H7 (cell line): ENCODE measurements around the gene IWS1. TPM values are rescaled to one million over a fixed set of nuclear protein-coding genes. Genes with fewer than 3 reads are reported as not detected.
A peak's percentile ranks its signal among the peaks of the same experiment; 100 is the strongest.
"Not testable (repeated sequence)": the region's sequence is repeated elsewhere in the genome, so short reads cannot be mapped to it uniquely, and the experiment has no call there.

Experiments used
- DNase-seq: peaks from one replicate; pipeline ENCODE4 v3.0.0; 2012
- H3K27me3 ChIP-seq: 2 replicates; pipeline ENCODE4 v1.6.0; 2011; ENCODE audit warnings: mild to moderate bottlenecking, low read length; ENCODE audit not compliant: control insufficient read depth, insufficient read depth
- H3K36me3 ChIP-seq: replicated peaks from 2 replicates; pipeline ENCODE4 v1.5.1; 2011; ENCODE audit warnings: low read length; ENCODE audit not compliant: control insufficient read depth, insufficient read depth
- H3K4me3 ChIP-seq: 2 replicates; pipeline ENCODE4 v1.5.1; 2011; ENCODE audit warnings: low read depth, mild to moderate bottlenecking, control low read depth, low read length, moderate library complexity; ENCODE audit not compliant: insufficient read depth
- total RNA-seq: library from RNA; depleted of rRNA; stranded (reverse); fragments of >200 nt; shearing (Covaris generic); gene quantifications from 2 replicates; pipeline ENCODE4 v1.2.3, GENCODE V29; 2014

The IWS1 gene
- total RNA-seq, 1 experiment from 2014 or later, result 66.4 TPM

GRCh38 chr2:127527001-127527804, 914 bp upstream of the IWS1 start:
- H3K4me3 ChIP-seq, result peak overlapping the region; percentile 87
- DNase-seq, result peak; percentile 40
- peaks cover 4% of the 10 kb centered on the region for H3K36me3 ChIP-seq
- no peaks in the 10 kb centered on the region for H3K27me3 ChIP-seq

DNA sequence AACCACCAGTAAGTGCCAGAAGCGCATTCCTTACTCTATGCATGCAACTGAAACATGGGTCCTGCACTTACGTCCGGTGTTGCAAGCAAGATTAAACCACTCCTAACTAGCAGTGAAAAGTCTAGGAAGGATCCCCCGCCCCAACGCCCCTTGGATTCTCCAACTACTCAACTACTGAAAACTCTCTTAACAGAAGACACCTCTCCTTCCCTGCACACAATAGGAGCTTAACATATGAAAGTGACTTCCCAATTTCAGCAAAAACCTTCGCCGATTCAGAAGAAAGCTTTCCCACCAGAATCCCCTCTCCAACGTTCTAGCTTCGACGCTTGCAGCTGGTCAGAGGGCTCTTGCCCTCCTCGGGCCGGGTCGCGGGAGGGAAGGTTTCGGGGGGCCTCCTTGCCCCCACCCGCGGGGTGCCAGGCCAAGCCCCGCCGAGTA, 578 bp downstream of the IWS1 start:
- peak overlapping the region; percentile 87 for H3K4me3 ChIP-seq
- H3K27me3 ChIP-seq, result no peaks in the 10 kb centered on the region
- peak; percentile 53 for DNase-seq

GRCh38 chr2:127524198-127524834, 2.0 kb downstream of the IWS1 start:
- not testable (repeated sequence) for H3K27me3 ChIP-seq, H3K36me3 ChIP-seq, H3K4me3 ChIP-seq, DNase-seq

More for the DNA sequence above, 578 bp downstream of the IWS1 start:
- H3K36me3 ChIP-seq, result peaks cover 6% of the 10 kb centered on the region

- Histone ChIP-seq H3K4me3 (no peak overlapping the region), H3K36me3 (peaks cover 10% of the 10 kb centered on the region), H3K27me3 (no peaks in the 10 kb centered on the region)
- DNase-seq, result no peak
Observed at GRCh38 chr2:127523269-127523939, 2.9 kb downstream of the IWS1 start.

- DNase-seq, result no peak
- no peaks in the 10 kb centered on the region for H3K27me3 ChIP-seq
- H3K36me3 ChIP-seq, result peaks cover 13% of the 10 kb centered on the region
- H3K4me3 ChIP-seq, result no peak overlapping the region
Observed at GRCh38 chr2:127520424-127520823, 5.9 kb downstream of the IWS1 start.

GRCh38 chr2:127517465-127517864, 8.8 kb downstream of the IWS1 start:
- DNase-seq, result no peak
- no peak overlapping the region for H3K4me3 ChIP-seq
- no peaks in the 10 kb centered on the region for H3K27me3 ChIP-seq
- peaks cover 10% of the 10 kb centered on the region for H3K36me3 ChIP-seq

GRCh38 chr2:127516041-127516762, 10.1 kb downstream of the IWS1 start:
- H3K4me3 ChIP-seq, result no peak overlapping the region
- H3K27me3 ChIP-seq, result no peaks in the 10 kb centered on the region
- DNase-seq, result no peak
- H3K36me3 ChIP-seq, result peaks cover 8% of the 10 kb centered on the region

DNA sequence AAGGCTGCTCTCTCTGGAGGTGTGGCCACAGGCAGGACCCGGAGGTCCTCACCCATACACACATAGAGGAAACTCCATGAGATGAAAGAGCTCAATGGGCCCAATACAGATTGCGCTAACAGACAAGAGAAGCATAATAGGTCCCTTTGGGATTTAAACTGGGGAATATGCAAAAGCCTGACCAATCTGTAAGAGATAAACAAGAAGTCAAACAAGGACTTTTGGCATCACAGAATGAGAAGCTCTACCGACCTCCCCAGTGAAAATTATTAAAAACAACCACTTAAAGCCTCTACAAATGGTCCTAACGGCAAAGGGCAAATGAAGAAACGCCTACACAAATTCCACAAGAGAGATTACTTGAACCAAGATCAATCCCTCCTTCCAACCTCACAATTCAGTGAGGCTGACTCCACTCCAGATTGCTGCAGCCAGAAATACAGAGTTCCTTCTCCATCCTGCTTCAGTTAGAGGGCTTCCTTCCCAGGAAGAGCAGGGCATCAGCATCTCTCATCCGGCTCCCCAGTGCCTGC, 10.8 kb downstream of the IWS1 start:
- Histone ChIP-seq H3K36me3 (peaks cover 8% of the 10 kb centered on the region), H3K27me3 (no peaks in the 10 kb centered on the region), H3K4me3 (no peak overlapping the region)
- DNase-seq, result no peak

DNA sequence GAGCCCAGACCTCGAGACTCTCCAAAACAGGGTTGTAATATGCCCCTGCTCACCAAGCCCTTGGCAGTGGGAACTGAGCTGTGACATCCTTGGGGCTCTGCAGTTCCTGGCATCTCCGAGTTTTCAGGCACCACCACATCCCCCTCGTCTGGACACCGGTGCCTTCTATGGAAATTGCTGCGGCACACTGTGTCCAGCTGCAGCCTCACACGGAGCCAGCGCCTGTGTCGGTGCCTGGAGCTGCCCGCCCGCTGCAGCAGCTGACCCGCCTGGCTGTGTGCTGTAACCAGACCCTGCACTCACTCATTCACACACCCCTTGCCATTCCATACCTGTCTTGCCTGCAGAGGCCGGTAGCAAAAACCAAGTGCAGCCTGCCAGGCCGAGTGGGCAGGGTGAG, 11.8 kb downstream of the IWS1 start:
- peak; percentile 28 for DNase-seq
- H3K36me3 ChIP-seq, result peaks cover 6% of the 10 kb centered on the region
- no peak overlapping the region for H3K4me3 ChIP-seq
- H3K27me3 ChIP-seq, result no peaks in the 10 kb centered on the region

DNA sequence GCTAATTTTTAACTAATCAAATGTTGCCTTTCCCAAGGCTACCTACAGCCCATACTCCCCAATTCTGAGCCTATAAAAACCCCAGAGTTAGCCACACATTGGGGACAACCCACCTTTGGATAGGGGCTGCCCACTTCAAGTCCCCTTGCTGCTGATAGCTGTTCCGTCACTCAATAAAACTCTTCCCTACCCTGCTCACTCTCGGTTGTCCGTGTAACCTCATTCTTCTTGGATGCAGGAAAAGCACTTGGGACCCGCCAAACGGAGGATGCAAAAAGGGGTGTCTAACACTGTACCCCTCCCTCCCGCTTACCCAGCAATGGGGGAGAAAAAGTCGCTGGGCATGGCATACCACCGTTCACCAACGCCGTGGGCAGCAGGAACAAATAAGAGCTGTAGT, 12.2 kb downstream of the IWS1 start:
- H3K36me3 ChIP-seq, result peaks cover 6% of the 10 kb centered on the region
- no peak overlapping the region for H3K4me3 ChIP-seq
- DNase-seq, result no peak
- H3K27me3 ChIP-seq, result no peaks in the 10 kb centered on the region

GRCh38 chr2:127512362-127512761, 13.9 kb downstream of the IWS1 start:
- no peak overlapping the region for H3K4me3 ChIP-seq
- H3K27me3 ChIP-seq, result no peaks in the 10 kb centered on the region
- no peak for DNase-seq
- peaks cover 4% of the 10 kb centered on the region for H3K36me3 ChIP-seq

GRCh38 chr2:127511917-127512316, 14.4 kb downstream of the IWS1 start:
- H3K36me3 ChIP-seq, result peaks cover 4% of the 10 kb centered on the region
- no peak for DNase-seq

GRCh38 chr2:127511090-127511695, 15.1 kb downstream of the IWS1 start:
- H3K4me3 ChIP-seq, result no peak overlapping the region
- no peaks in the 10 kb centered on the region for H3K27me3 ChIP-seq
- no peak for DNase-seq
- H3K36me3 ChIP-seq, result peaks cover 4% of the 10 kb centered on the region

More at GRCh38 chr2:127511917-127512316, 14.4 kb downstream of the IWS1 start:
- Histone ChIP-seq H3K27me3 (no peaks in the 10 kb centered on the region), H3K4me3 (no peak overlapping the region)

- H3K4me3 ChIP-seq, result no peak overlapping the region
- H3K27me3 ChIP-seq, result no peaks in the 10 kb centered on the region
- peaks cover 7% of the 10 kb centered on the region for H3K36me3 ChIP-seq
- no peak for DNase-seq
Observed at GRCh38 chr2:127510073-127510472, 16.2 kb downstream of the IWS1 start.
